Stimulated activated CD4-positive, alpha-beta T cell treated with anti-CD3 and anti-CD28 coated beads, TNF-alpha, amount 100 ng/mL, for 24 hours (primary cell): ENCODE results near the gene NTMT1.

ENCODE experiments used
- DNase-seq, 3 experiments: peaks; one replicate each; pipeline ENCODE4 v3.0.0-alpha.2; 2020; ENCODE audit warnings: low read depth in 3 of 3

NTMT1 gene

GRCh38 chr9:129613520-129614175 lies 12.3 kb upstream of the NTMT1 start:
- no peak for DNase-seq

GRCh38 chr9:129614932-129615331 lies 11.0 kb upstream of the NTMT1 start:
- no peak for DNase-seq

DNA sequence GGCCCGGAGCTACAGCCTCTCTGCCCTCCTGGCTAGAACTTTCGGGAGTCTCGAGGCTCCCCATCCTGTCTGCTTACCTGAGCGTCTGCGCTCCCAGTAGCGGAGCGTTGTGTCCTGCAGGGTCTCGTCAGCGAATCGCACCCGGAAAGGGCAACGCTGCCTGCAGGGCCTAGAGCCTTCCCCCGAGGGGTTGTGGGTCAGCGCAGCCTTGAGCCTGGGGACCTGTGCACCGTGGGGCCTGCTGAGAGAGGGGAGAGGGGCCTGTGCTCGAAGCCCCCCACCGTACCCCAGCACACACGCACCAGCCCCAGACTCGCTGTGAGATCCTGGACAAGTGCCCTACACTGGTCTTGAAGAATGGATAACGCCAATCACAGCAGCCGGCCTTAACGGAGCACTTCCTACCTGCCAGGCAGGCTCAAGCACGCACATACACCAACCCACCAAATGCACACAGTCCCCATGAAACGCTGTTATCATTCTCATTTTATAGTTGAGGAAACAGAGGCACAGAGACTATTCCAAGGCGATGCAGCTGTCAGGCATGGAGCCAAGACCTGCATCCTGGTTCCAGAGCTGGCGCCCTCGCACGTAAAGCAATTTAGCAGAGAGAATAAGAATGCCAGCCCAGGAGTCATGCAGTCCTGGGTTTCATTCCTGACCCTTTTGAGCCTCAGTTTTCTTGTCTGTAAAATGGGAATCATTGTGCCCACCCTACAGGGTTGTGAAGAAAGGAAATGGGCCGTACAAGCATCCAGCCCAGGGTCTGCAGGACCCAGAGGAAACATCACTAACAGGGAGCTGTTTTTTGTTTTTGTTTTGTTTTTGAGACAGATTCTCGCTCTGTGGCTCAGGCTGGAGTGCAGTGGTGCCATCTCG lies 10.3 kb upstream of the NTMT1 start:
- no peak for DNase-seq

- DNase-seq, result no peak
Observed at GRCh38 chr9:129617167-129617566, 8.8 kb upstream of the NTMT1 start.

GRCh38 chr9:129619787-129620668 lies 5.9 kb upstream of the NTMT1 start:
- DNase-seq, result no peak

- DNase-seq, result no peak
Observed at GRCh38 chr9:129620669-129621295, 5.2 kb upstream of the NTMT1 start, which contains the start of gene C9orf50. C9orf50 (minus strand) TSS chr9:129621101; CDS start chr9:129620574, 527 bp downstream.

DNA sequence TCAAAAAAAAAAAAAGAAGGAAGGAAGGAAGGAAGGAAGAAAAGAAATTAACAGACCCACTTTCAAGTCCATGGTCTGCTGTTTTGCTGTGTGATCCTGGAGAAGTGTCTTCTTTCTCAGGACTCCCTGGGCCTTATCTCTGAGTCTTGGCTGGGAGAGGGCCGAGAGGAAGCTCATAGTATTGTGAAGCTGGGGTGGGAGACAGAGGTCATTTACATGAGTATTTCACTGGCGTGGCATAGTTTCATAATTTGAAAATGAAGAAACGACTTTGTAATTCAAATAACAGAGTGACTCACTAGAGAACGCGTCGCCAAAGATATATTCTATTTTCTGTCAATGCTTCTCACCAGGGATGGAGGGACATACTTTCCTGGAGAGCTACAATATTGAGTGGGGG lies 2.6 kb upstream of the NTMT1 start:
- DNase-seq, result no peak

GRCh38 chr9:129624168-129624759 lies 1.7 kb upstream of the NTMT1 start:
- peak; percentile 49 to 79 (median 59) for DNase-seq

GRCh38 chr9:129624947-129625346 lies 1.0 kb upstream of the NTMT1 start:
- DNase-seq, result no peak

GRCh38 chr9:129626625-129627284 lies 792 bp downstream of the NTMT1 start:
- no peak for DNase-seq

DNA sequence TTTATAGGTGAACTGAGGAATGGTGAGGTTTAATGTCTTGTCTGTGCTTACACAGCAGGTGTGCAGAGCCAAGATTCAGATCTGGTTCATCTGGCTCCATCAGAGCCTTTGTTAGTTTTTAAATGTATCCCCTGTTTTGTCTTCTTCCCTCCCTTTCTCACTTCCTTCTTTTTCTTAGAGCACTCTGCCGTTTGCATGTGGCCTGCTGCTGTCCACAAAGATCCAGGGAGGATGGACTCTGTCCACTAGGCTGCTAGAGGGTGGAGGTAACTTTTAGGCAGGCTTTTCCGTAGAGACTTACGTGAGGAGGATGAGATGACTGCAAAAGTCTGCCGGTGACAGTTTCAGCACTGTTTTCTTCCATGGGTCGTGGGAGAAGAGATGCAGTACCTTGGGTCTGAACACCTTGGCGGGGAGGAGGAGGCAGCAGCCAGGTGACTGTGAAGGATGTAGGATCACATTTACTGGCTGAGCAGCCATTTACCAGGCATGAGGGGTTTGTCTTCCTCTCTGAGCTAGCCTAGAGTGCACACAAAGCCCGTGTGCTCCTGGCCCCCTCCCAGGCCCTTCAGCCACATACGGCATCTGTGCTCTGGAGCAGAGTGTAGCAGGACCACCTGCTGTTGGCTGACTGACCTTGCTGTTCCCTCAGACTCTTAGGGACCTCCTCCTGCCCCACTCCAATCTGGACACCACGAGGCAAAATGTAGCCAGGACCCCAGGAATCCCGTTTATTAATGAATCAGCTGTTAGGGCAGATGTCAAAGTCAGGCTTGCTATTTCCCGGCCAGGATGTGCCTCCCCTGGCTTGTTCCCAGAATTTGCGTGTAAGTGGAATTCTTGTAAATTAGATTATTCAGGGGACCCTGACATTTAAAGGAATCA lies 1.8 kb downstream of the NTMT1 start:
- DNase-seq, result no peak

DNA sequence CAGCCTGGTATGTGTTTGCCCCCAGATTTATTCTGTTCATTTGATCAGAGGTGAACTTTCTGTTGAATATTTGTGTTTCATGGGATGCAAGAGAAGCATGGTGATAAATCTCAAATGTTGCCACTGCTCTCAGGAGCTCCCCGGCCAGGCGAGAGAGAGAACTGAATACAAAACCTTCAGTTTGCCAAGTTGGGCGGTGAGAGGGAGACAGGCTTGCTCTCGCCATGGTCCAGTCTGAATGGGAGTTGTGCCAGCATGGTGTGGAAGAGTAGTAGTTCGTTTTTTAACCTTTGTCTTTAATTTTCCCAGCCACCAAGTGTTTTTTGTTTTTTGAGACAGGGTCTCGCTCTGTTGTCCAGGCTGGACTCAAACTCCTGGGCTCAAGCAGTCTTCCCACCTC lies 2.7 kb downstream of the NTMT1 start:
- no peak for DNase-seq

DNA sequence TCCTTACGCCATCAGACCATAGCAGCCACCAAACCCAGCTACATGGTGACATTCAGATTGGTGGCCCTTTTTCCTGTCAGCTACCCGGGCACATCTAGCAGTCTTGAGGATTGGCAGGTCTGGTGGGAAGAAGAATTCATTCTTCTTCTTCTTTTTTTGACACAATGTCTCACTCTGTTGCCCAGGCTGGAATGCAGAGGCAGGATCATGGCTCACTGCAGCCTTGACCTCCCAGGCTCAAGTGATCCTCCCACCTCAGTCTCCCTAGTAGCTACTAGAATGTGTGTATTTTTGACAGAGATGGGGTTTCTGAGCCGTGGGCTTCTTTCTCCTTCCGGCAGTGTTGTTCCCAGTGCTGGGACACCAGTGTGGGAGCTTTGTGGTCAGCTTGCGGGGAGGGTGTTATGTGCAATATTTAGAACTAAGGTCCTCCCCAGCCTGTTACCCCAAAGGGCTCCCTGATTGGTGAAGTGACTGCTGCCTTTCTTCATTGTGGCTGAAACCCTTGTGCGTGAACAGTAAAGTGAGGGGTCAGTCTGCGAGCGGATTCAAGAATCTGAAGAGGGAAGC lies 3.4 kb downstream of the NTMT1 start:
- DNase-seq, result no peak

GRCh38 chr9:129630967-129631673 lies 5.2 kb downstream of the NTMT1 start:
- DNase-seq, result no peak

GRCh38 chr9:129631674-129632129 lies 5.7 kb downstream of the NTMT1 start:
- DNase-seq, result no peak

DNA sequence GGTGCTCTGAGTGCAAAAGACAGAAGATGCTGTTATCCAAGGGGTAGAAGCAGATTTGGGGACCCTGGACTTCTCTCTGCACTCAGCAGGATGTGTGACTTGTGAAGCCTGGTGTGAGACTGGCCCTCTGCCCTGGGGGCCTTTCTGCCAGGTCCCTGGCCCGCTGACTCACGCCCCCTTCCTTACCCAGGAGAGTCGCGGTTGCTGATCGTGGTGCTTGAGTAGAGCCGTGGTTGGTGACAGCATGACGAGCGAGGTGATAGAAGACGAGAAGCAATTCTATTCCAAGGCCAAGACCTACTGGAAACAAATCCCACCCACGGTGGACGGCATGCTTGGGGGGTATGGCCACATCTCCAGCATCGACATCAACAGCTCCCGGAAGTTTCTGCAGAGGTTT lies 6.5 kb downstream of the NTMT1 start:
- DNase-seq, result no peak

DNA sequence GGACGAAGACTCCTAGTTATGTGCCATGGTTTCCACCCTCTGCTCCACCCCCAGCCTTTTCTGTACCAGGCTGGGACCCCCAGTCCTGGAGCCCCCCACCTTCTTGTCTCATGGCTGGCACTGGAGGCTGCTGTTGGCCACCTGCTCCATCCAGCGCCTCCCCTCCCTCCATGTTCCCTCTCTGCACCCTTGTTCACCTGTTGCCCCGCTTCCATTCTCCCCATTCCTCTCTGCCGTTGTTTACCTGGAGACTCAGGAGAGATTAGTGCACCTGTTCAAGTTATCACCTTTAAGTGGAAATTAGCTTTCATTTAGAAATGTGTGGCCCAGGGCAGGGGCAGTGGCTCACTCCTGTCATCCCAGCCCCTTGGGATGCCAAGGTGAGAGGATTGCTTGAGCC lies 7.2 kb downstream of the NTMT1 start:
- no peak for DNase-seq

GRCh38 chr9:129633848-129634247 lies 7.9 kb downstream of the NTMT1 start:
- no peak for DNase-seq
